Urothelium cell line (cell line): Measurements from ENCODE around the gene RBM39.
"Not testable (repeated sequence)": the region's sequence is repeated elsewhere in the genome, so short reads cannot be mapped to it uniquely, and the experiment has no call there.

Source experiments
- DNase-seq: peaks from one replicate; pipeline ENCODE4 v3.0.0; 2011; ENCODE audit warnings: low spot score, mixed read lengths
- FAIRE-seq: peaks from 2 replicates; lab custom pipeline; 2011; peaks lifted over from hg19 to GRCh38; lab: Jason Lieb, UNC

RBM39 gene

GRCh38 chr20:35741892-35742740 is at the start of gene RBM39:
Gene RBM39, minus strand, starts transcription at chr20:35742260. Its CDS starts 1,386 bp downstream, at chr20:35740874.
- FAIRE-seq, result peak; percentile 56
- peak; percentile 99 for DNase-seq

DNA sequence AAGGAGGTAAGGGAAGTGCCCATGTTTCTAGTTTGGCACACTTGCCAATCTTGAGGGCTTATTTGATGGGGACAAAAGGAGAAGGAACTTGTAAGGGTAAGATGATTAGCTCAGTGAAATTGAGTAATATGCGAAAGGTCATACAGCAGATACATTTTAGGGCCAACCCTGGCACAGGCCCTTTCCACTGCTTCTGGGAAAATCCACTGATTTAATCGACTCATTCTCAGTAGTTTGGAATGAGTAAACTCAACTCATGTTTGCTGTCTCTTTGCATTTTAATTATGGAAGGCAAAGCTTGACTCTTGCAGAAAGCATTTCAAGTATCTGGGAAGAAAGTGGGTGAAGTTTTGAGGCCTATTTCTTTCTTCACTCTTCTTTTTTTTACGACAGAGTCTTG is 49.8 kb upstream of the RBM39 start:
- FAIRE-seq (no peak), DNase-seq (no peak)

DNA sequence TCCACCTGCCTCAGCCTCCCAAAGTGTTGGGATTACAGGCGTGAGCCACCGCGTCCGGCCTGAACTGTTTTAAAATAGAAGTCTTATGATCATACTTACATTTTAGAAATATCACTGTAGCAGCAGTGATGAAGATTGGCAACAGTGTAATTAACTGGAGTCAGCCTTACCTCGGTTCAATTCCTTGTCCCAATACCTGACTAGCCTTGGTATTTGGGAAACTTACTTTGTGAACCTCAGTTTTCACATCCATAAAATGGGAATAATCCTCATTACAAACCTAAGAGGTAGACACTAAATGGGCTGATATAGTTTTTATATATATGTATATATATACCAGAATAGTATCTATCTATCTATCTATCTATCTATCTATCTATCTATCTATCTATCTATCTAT is 49.0 kb upstream of the RBM39 start:
- DNase-seq, result no peak

DNA sequence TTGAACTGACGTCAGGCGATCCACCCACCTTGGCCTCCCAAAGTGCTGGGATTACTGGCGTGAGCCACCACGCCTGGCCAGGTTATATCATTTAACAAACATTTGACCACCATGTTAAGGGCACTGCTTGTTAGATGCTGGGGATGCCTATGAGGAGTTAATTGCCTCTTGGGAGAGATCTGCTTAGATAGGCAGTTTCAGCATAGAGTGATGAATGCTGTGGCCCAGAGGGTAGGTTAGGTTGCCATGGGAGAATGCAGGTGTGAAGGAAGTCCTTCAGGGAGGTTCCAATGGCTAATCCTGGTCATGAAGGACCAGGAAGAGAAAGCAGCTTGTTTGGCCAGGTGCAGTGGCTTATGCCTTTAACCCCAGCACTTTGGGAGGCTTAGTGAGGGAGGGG is 46.7 kb upstream of the RBM39 start:
- FAIRE-seq, result no peak
- no peak for DNase-seq

More for the DNA sequence above, 49.0 kb upstream of the RBM39 start:
- FAIRE-seq, result no peak

- FAIRE-seq, DNase-seq: not testable (repeated sequence)
Measured at GRCh38 chr20:35785541-35785940, 43.5 kb upstream of the RBM39 start.

DNA sequence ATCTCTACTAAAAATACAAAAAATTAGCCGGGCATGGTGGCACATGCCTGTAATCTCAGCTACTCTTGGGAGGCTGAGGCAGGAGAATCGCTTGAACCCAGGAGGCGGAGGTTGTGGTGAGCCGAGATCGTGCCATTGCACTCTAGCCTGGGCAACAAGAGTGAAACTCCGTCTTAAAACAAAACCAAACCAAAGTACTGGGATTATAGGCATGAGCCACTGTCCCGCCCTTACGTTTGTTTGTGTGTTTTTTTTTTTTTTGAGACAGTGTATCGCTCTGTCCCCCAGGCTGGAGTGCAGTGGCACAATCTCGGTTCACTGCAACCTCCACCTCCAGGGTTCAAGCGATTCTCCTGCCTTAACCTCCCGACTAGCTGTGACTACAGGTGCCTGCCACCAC is 41.8 kb upstream of the RBM39 start:
- FAIRE-seq, DNase-seq: not testable (repeated sequence)

GRCh38 chr20:35776513-35777101 is 34.5 kb upstream of the RBM39 start:
- no peak for DNase-seq
- FAIRE-seq, result no peak

- no peak for DNase-seq
- no peak for FAIRE-seq
Measured at GRCh38 chr20:35774391-35774790, 32.3 kb upstream of the RBM39 start.

DNA sequence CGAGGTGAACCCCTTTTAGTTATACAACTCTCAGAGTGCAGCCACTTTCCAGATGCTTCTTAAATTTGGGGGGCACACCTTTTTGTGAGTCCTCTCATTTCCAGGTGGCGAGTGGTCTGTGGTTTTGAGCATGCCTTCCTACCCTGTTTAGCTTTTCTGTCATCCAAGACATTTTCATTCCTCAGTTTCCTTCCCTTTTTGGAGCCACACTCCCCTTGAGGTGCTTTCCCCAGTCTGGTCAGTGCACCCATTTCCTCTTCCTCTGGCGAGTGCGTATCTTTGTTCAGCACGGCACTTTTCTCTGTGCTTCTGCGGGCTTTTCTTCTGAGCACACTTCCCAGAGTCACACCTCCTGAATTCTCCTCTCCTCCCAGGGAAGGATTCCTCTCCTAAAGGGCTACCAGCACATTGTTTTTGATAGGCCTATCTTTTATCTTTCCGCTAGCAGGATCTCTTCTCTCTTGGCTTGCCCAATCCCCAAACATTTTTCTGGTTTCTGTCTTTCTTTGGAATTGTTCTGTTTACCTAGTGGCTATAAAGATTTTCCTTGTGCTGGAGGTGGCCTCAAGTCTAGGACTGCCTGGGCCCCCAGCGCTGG is 31.2 kb upstream of the RBM39 start:
- FAIRE-seq (no peak), DNase-seq (no peak)

DNA sequence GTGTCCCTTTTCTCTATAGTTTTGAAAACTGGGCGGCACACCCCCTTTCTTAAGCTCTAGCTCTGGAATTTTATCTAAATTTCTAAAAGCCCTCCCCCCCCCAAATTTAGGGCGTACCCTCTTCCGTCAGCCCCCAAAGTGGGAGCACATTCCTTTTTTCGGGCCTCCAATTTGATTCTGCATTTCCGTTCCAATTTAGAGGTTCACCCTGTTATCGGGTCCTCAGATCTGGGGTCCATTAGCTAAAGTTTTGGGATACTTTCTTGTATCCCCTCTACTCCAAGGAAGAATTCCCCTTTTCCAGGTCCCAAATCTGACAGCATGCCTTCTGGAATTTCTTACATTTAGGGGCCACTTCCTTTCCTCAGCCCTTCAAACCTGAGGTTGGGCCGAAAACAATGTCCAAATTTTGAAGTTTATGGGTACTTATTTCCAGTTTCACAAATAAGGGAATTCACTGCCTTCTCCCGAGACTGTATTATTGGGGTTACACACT is 30.6 kb upstream of the RBM39 start:
- FAIRE-seq, result no peak
- DNase-seq, result no peak

- FAIRE-seq (peak; percentile 95), DNase-seq (peak; percentile 99)
Measured at GRCh38 chr20:35771689-35772562, 29.9 kb upstream of the RBM39 start, which contains the start of gene PHF20. Gene PHF20, plus strand, starts transcription at chr20:35772015. Its CDS starts 29,508 bp downstream, at chr20:35801523.

- DNase-seq (no peak), FAIRE-seq (no peak)
Measured at GRCh38 chr20:35771367-35771688, 29.3 kb upstream of the RBM39 start.

DNA sequence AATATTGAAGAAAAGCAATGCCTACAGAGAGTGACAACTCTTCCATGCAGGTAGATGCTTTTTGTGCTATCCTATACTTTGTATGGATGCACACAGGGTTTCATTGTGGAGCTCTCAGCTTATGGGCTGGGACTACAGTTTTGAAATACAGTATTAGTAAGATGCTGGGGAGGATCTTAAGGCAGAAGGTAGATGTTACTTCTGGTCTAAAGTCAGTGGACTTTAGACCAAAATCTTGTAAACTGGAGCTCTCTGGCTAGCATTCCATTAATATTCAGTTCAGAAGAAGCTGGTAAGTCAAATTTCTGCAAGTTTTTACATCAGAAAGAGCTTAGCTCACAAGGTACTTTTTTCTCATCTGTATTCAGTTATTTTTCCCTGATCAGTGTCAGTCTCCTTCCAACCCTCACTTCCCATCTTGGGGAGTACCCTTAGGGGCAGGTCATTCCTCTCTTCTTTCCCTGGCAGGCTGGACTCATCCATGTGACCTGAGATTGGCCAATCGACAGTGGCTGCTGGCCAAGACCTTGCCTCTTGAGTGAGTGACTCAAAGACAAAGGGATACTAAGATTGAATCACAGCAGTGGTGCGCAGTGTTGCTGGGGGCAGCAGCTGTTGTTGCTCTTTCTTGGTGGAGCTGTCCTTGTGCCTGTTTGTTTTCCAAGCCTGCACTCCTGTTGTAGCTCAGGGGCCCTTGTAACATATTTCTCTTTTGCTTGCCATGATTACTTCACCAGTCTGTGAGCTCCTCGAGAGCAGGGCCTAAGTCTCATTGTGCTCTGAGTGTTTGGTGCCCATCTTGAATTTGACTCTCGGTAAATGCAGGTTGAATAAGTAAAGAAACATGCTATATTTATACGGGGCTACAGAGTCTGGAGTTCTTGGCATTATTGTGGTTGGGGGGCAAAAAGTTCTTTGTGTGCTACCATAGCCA is 26.9 kb upstream of the RBM39 start:
- DNase-seq (peak; percentile 73), FAIRE-seq (no peak)

- FAIRE-seq (no peak), DNase-seq (no peak)
Measured at GRCh38 chr20:35767683-35768481, 25.8 kb upstream of the RBM39 start.

- FAIRE-seq, result no peak
- no peak for DNase-seq
Measured at GRCh38 chr20:35766843-35767242, 24.8 kb upstream of the RBM39 start.

- not testable (repeated sequence) for FAIRE-seq, DNase-seq
Measured at GRCh38 chr20:35764936-35765335, 22.9 kb upstream of the RBM39 start.

GRCh38 chr20:35762461-35762860 is 20.4 kb upstream of the RBM39 start:
- DNase-seq (no peak), FAIRE-seq (no peak)

DNA sequence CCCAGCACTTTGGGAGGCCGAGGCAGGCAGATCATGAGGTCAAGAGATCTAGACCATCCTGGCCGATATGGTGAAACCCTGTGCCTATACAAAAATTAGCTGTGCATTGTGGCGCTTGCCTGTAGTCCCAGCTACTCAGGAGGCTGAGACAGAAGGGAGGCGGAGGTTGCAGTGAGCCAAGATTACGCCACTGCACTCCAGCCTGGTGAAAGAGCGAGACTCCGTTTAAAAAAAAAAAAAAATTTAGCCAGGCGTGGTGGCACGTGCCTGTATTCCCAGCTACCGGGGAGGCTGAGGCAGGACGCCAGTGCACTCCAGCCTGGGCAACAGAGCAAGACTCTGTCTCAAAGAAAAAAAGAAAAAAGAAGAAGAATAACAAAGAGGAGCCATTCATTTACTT is 19.5 kb upstream of the RBM39 start:
- DNase-seq, FAIRE-seq: not testable (repeated sequence)
